T-helper 2 cell (primary cell): ENCODE data around the gene HOTAIR.

Experiments
- DNase-seq, 5 experiments: peaks; one replicate each; pipeline versions ENCODE4 v3.0.0 to v3.0.0-alpha.2; 2012 to 2022

The HOTAIR gene

DNA sequence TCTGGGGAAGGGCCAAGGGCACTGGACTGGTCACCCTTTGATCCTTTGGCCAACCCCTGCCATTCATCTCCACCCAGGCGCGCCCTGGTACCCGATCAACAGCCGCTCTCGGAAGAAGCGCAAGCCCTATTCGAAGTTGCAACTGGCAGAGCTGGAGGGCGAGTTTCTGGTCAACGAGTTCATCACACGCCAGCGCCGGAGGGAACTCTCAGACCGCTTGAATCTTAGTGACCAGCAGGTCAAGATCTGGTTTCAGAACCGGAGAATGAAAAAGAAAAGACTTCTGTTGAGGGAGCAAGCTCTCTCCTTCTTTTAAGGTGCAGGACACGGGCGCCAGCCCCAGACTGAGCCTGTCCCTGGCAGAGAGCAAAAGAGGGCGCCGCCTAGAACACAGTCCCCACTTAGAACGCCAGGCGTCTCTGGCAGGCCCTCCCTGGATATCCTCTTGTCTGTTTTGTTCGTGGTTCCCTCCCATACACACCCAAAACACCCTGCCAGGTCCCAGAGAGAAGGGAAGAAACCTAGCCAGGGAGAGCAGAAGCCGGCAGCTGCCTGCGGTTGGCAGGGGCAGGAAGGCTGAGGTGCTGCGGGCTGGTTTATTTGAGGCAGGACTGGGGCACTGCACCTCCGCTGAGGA, 18.4 kb downstream of the HOTAIR start:
- no peak for DNase-seq

DNA sequence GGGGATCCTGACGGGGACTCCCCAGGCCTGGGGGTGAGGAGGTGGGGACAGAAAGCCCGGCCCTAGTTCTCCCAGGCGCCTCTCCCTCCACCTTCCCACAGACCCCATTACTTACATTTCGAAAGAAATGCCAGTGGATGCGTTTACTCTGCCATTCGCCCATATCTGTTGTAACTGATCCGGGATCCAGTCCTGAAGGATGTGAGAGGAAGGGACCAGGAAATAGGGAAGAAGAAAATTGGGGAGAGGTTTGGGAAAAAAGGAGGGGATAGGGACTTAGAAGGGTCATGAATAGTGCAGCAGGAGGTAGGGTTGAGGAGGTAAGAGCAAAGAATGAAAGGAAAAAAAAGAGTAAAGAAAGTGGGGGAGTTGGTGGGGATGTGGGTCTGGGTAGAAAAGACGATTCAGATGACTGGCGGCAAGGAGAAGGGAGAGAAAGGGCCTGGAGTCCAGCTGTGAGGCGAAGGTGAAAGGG, 18.9 kb downstream of the HOTAIR start:
- no peak for DNase-seq

DNA sequence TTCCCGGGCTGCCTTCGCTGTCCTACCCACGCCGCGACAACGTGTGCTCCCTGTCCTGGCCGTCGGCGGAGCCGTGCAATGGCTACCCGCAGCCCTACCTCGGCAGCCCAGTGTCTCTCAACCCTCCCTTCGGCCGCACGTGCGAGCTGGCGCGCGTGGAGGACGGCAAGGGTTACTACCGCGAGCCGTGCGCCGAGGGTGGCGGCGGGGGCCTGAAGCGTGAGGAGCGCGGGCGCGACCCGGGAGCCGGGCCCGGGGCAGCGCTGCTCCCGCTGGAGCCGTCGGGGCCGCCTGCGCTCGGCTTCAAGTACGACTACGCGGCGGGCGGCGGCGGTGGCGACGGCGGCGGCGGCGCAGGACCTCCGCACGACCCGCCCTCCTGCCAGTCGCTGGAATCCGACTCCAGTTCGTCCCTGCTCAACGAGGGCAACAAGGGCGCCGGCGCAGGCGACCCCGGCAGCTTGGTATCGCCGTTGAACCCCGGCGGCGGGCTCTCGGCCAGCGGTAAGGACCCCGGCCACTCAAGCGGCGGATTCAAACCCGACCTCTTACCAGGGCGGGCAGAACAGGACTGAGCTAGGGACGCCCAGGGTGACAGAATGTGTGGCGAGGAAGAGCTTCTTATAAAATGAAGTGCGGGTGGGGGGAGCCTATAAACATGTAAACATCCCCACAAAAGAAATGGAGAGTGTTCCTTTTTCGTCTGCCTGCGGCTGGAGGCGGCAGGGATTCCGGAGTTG, 19.5 kb downstream of the HOTAIR start:
- no peak for DNase-seq

DNA sequence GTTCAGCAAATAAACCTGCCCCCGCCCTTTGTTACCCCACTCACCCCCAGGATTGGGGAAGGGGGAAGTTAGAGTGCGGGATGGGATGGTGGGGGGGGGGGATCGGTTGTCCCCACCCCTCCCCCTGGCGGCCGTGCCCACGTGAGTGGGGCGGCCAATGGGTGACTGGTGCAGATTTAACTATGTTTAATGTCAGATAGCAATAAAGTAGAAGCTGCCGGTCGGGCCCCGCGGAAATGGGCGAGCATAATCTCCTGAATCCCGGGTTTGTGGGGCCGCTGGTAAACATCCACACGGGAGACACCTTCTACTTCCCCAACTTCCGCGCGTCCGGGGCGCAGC, 20.1 kb downstream of the HOTAIR start, which contains the start of gene HOXC12:
HOXC12 (plus strand) TSS at position 210 of the 342 bp plus-strand sequence; CDS start at position 237, 27 bp downstream.
- no peak for DNase-seq

DNA sequence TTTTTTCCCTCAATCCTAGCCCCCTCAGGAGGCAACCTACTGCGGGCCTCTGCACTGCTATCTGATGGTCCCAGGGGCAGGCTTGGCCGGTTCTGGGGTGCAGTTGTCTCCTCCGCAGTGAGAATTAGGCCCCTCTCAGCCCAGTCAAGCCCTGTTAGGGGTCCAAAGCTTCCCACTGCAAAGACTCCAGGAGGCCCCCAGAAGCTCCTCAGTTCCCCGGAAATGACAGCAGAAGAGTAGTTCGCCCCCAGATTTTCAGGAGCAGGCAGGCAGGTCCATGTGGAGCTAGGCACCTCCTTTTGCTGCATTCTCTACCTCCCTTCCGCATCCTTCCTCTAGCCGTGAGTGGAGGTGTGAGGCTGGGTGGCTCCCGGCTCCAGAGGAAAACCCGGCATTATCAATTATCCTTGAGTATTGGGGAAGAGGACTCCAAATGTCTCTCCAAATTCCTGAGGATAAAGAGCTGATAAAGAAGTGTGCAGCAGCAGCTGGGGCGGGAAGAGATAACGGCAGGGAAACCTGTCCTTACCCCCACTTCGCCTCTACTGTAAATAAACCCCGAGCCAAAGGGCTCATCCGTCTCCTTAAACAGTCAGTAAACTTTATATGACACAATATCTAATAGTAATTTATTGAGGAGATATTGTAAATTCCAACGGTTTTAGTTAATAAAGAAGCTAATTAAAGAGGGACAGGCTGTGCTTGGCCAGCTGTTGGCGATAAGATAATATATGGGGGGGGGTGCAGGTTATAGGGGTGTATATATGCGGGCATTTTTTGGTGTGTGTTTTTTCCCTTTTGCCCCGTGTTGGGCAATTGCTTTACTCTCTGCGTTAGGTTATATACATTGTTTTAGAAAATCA, 20.7 kb downstream of the HOTAIR start:
- no peak for DNase-seq

DNA sequence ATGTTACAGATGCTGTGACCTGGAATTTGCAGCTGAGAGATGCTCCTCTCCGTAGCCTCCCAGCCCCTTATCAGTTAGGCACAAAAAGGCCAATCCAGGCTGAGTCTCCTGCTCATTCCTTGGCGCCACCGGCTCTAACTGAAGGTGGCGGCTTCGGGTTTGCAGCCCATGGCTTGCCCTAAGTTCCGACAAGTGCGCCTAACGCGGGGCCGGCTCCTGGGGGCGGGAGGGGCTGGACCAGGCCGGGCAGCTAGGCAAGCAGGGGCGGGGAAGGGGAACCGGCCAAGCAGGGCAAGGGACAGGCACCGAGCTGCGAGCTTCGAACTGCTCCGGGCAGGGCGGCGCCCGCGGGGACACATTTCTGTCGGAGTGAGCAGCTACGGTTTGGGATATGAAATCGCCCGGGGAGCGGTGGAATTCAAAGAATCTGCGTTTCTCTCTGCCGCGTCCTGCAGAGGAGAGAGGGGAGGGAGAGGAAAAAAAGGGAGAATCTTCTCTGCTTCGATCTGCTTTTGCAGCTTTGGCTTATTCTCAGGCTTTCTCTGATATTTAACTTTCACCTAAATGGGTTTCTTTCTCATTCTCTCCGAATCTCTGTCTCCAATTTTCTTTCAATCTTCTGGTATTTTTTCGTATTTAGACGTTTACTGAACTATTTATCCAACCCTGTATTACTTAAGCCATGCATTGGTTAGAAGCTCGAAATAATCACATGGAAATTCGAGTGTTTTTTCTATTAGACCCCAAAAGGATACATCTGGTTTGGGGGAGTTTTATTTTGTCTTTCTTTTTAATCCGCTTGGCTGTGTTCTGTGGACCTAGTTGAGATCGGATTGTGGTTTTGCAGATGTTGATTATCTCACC, 21.7 kb downstream of the HOTAIR start:
- no peak for DNase-seq

DNA sequence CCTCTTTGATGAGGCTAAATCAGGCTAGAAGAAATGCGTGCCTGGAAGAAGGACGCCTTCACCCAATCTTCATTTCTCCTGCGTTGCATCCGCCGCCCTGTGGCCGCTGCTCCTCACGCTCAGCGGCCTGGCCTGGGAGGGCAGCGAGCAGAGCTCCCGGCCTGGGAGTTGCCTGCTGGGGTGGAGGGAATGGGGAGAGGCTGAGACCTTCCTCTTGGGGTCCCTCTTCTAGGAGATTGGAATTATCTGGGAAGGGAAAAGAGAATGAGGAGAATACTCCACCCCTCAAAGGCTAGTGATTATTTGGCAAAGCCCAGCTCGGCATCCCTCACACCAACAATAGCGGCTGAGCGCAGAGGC, 22.4 kb downstream of the HOTAIR start:
- DNase-seq, result no peak

DNA sequence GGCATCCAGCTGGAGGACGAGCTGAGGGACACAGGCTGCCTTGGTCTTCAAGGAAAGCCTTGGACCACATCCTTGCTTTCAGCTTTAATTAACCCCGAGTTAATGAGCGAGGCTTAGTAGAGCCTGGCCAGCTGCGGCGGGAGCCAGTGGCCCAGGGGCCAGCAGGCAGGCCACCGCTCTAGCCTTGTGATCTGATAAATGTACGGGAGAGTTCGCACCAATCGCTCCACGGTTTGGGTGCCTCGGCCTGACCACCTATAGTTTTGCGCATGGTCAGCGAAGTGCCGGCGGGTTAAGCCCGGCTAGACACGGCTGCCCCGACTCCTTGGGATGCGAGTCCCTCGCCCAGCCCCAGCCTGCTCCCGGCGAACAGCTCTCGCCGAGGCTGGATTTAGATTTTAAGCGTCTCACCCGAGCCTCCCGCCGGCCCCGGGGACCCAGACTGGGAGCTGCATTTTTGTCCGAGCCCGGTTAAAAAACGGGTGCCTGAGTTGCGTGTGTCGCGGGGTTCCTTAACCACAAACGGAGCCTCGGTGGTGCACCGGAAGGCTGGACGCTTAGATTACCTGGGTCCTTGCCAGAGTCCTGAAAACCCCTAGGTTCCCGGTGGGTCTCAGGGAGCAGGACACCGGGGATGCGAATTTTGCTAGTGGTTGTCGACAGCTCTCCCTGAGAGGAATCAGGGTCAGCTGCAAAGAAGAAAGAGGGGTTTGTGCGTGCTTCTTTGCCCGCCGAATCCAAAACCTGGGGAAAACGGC, 23.0 kb downstream of the HOTAIR start:
- DNase-seq, result no peak

DNA sequence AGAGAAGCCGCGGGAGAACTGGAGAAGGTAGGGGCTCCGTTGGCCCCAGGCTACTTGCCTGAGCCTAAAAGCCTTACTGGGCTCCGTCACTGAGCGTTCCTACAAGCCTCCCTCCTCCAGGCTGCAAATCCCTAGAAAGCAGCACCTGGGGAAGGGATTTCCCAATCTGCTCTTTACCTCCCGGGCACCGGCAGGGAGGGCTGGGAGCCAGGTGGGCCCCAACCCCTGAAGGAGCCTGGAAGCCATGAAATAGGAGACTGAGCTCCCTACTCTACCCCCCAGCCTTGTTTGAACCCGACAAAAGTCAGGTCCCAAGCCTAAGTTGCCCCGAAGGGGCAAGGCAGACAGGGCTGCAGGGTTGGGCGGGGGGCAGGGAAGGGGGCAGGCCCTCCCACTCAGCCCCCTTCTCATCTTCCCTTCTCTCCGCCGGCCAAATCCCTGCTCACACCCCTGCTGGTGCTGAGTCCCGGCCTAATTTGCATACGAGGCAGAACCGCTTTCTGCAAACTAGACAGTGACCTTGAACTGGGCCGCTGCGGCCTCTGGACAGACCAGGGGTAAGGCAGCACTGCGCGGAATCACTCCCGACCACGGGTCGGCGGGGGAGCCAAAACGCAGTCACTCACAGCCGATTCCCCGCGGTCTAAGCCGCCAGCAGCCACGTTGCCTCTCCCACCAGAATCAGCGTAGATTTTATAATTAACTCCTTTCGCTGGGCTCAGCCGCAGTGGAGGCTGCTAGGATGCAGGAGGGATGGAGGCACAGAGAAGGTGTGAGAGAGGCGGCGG, 23.8 kb downstream of the HOTAIR start:
- no peak for DNase-seq

DNA sequence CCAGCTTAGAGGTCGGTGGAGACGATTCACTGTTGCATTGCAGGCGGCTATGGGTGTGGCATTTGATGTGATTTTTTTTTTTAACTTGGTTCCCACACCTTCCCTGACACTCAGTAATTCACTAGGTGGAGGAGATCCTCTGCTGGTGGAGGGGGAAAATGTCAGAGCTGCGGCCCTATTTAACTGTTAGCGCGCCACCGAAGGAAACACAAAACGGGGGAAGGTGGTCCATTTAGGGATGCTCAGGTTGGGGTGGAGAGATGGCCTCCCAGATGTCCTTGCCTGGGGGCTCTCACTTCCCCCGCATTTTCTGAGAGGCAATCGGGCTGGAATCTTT, 24.3 kb downstream of the HOTAIR start:
- no peak for DNase-seq

DNA sequence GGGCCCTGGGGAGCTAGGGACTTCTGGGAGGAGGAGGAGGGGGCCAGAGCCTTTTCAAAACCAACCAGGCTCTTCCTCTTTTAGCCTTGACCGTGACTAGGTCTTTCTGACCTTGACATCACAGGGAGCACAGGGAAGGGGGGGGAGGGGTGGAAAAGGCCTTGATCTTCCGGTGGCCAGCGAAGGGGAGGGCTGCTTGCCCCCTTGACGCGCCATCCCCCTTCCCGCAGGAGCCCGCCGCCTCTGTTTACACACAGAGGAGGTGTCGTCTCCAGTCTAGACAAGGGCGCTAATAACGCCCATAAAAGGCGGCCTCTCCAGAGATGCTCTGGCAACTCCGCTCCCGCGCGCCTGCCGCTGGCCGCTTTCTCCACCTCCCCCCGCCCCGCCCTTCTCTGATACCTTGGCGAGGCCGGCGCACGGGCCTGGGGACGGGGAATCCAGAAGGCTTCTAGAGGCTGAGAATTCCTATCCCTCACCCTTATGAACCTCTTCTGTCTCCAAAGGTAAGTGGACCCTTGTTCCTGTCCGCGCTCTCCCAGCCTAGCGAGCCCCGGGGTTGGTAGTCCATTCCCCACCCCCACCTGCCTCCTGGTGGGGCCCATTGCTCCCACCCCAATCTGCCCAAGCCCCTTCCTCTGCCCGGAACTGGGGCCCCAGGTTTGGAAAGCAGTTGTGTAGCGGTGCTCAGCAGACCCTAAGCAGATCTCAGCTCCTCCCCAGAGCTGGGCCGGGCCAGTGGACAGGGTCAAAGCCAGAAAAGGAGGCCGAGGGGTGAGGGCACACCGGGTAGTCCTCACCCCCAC, 24.9 kb downstream of the HOTAIR start:
- no peak for DNase-seq

DNA sequence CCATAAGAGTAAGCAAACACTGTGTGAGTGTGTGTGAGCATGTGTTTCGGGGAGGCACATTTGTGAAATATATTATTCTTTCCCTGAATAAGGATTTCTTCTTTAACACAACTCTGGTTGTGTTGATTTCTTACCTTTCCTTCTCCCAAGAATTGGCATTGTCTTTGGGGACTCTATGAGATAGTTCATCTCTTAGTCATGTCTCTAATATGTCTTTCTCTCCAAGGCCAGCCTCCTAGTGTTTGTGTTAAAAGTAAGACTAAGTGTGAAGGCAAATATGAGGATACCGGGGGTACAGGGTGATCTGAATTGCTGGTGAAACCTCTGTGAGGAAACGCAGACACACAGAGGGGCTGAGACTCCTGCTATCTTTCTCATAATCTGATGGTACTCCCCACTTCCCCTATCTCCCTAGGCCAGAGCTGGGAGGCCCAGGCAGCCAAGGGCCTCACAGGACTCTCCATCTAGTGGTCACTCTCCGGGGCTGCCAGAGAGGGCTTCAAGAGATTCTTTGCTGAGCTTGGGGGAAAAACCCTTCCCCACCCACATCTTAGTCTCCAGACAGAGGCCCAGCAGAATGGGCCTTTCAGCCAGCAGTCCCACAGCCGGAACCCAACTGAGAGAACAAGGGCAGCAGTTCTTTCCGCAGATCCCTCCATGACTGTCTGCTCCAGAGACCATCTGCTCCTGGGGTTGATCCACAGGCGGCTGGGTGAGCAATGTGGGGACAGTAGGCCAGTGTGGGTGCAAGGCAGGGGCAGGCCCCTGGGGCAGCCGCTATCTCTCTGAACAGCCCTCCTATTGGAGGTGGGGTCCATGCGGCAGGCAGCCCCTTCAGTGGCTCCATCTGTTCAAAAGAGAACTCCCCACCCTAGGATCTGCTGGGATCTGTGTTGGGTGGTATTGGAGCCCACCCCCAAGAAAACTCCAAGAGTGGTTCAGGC, 25.8 kb downstream of the HOTAIR start:
- no peak for DNase-seq

DNA sequence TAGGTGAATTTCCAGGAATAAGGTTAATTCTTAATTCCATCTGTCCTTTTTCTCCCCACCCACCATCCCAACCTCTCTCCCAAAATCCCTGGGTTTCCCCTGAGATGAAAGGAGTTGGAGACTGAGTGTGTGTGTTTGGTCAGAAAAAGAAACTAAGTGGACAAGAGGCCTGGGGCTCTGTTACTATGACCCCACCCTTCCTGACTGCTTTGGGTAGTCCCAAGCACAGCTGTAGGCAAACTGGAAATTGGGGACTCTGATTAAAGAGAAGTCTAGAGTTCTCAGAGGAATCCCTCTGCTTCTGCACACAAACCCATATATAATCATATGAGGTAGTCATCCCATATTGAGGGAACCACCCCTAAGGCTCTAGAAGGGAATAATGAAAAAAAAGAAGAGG, 27.0 kb downstream of the HOTAIR start:
- DNase-seq, result no peak

DNA sequence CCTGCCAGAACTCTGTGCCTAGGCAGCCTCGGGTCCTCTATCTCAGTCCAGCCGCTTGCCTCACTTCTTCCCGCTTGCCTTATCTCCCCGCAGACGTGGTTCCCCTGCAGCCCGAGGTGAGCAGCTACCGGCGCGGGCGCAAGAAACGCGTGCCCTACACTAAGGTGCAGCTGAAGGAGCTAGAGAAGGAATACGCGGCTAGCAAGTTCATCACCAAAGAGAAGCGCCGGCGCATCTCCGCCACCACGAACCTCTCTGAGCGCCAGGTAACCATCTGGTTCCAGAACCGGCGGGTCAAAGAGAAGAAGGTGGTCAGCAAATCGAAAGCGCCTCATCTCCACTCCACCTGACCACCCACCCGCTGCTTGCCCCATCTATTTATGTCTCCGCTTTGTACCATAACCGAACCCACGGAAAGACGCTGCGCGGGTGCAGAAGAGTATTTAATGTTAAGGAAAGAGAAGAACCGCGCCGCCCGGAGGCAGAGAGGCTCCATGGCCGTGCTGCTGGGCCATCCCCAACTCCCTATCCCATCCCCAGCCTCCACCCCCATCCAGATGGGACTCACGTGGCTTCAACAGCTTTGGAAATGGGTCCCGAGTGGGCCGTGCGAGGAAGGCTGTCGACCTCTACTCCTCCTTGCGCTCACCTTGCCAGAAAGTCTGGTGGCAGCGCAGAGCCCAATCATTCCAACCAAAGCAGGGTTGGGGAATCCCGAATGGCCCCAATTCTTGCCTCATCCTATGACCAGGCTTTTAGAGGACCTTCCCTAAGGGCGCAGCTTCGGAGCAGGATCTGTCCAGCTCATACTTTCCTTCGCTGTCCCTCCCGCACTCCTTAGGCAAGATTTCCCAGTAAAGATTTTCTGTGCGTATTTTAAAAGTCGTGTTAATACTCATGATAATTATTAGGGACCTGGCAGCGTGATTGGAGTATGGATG, 29.6 kb downstream of the HOTAIR start:
- DNase-seq, result no peak

DNA sequence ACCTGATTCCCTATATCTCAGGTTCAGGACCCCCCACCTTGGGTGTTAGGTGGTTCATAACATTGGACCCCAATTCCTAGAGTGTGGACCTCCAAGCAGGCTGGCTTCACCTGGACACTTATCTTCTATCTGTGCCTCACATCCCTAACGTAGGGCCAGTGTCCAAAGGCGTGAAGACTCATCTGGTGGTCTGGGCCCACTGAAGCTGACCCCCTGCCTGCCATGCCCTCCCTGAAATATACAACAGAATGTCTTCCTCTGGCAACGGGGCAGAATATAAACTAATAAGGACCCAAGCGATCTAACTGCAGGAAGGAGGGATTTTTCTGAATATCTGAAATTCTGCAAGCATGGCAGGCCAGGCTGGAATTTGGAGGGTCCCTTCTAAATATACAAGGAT, 30.5 kb downstream of the HOTAIR start:
- DNase-seq, result no peak

DNA sequence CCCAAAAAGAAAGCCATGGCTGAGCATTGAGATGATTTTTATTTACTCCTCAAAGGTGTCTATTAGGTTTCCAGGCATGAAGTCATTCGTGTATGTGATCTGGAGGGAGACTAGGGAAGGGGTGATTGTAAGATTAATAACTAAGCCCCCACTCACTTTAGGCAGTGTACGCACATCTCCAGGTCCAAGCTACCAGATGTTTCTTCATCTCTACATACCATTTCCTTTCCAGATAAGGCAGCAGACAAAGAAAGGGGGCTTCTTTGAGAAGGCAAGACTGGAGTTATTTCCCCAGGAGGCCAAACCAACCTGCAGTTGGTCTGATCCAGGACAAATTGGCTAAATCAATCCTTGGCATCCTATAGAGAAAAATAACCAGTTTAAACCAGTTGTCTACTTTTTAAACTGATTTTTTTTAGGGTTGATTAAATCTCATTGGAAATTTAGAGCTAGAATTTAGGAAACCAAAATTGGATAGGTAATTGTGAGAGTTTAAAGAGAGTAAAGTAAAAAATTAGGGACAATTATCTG, 32.2 kb downstream of the HOTAIR start:
- no peak for DNase-seq

DNA sequence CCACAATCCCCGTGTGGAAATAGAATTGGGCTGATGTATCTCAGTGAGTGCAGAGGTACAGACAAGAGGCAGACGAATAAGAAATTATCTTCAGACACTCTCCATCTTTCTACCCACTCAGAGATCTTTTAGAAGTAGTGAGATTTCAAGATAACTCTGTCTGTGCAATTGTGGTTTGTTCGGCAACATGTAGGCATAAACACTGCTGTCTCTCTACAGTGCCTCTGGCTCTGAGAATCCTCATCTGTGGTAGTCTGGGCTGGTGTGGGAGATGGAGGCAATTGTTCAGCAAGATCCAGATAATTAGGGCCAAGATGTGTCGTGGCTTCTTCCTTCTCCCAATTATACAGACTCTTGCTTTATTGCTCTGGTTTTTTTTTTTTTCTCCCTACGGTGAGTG, 33.0 kb downstream of the HOTAIR start:
- DNase-seq, result peak in 1 of 5 experiments; percentile 30

DNA sequence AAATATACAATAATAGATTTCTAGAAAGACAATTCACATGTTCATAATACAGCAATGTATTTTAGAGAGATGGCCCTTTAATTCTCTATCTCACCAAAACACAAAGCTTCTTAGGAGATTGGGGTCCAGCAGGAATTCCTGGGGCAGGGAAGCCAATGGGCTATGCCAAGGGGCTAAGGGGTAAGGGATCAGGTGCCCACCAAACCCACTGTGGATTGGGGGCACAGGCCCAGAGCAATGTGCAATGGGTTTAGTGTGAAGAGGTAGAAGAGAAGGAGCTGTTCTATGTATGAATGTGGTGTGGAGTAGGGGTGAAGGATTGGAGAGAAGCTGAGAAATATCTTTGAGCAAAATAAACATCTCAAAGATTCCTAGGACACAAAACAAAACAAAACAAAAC, 33.6 kb downstream of the HOTAIR start:
- no peak for DNase-seq
